BLaER1 (cell line): ENCODE results near the gene TMEM141.
"Not testable (repeated sequence)": the region's sequence is repeated elsewhere in the genome, so short reads cannot be mapped to it uniquely, and the experiment has no call there.

Experiments
- H3K27ac ChIP-seq: shearing (Covaris generic); formaldehyde crosslinking; 2 replicates; pipeline ENCODE4 v1.8.1; 2022
- H3K27me3 ChIP-seq: shearing (Covaris generic); formaldehyde crosslinking; 2 replicates; pipeline ENCODE4 v1.8.1; 2022
- H3K36me3 ChIP-seq: shearing (Covaris generic); formaldehyde crosslinking; 2 replicates; pipeline ENCODE4 v1.8.1; 2022
- H3K4me1 ChIP-seq: shearing (Covaris generic); formaldehyde crosslinking; 2 replicates; pipeline ENCODE4 v1.8.1; 2022
- H3K4me2 ChIP-seq: shearing (Covaris generic); formaldehyde crosslinking; 2 replicates; pipeline ENCODE4 v1.8.1; 2022
- H3K4me3 ChIP-seq: shearing (Covaris generic); formaldehyde crosslinking; 2 replicates; pipeline ENCODE4 v1.8.1; 2022
- H3K9ac ChIP-seq: shearing (Covaris generic); formaldehyde crosslinking; 2 replicates; pipeline ENCODE4 v1.8.1; 2022
- H3K9me3 ChIP-seq: shearing (Covaris generic); formaldehyde crosslinking; 2 replicates; pipeline ENCODE4 v1.8.1; 2022
- H4K20me1 ChIP-seq: shearing (Covaris generic); formaldehyde crosslinking; 2 replicates; pipeline ENCODE4 v1.8.1; 2022
- Cebpa-rat ChIP-seq: shearing (Covaris generic); IDR thresholded peaks from 2 replicates; pipeline ENCODE4 v1.8.1; 2022

TMEM141 gene

GRCh38 chr9:136761545-136761981, 29.6 kb upstream of the TMEM141 start:
- Histone ChIP-seq H3K27me3 (no peaks in the 10 kb centered on the region), H3K4me1 (peaks cover 96% of the 10 kb centered on the region), H3K36me3 (no peaks in the 10 kb centered on the region), H3K9me3 (no peaks in the 10 kb centered on the region), H3K9ac (no peak overlapping the region; the same call in 1 of the 2 replicates), H3K27ac (peak overlapping the region; percentile 87), H3K4me2 (peak overlapping the region; percentile 77), H3K4me3 (no peak overlapping the region), H4K20me1 (no peaks in the 10 kb centered on the region)
- TF ChIP-seq Cebpa-rat, result no peak

DNA sequence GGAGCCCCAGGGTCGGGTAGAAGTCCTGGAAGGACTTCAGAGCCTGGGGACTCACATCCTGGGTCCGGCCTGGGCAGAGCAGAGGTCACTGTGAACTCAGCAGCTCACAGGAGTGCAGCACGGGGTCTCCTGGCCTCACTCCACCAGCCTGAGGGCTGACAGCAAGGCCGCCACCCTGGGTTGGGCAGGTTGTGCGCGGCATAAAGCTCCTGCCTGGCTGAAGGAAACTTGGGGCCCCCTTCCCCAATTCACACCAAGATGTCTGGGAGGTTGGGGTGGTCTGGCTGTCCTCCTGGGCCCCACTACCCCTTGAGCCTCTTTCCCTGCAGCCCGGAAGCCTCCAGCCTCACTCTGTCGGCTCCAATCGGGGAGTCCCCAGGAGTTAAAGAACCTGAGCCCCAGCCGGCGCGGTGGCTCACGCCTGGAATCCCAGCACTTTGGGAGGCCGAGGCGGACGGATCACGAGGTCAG, 28.9 kb upstream of the TMEM141 start:
- Histone ChIP-seq H3K27ac (peak overlapping the region; percentile 72), H3K36me3 (no peaks in the 10 kb centered on the region), H3K9me3 (no peaks in the 10 kb centered on the region), H3K27me3 (no peaks in the 10 kb centered on the region), H3K4me3 (no peak overlapping the region), H3K9ac (peak overlapping the region; percentile 55; the same call in 1 of the 2 replicates), H3K4me1 (peaks cover 96% of the 10 kb centered on the region), H4K20me1 (no peaks in the 10 kb centered on the region), H3K4me2 (peak overlapping the region; percentile 77)
- no peak for TF ChIP-seq Cebpa-rat

DNA sequence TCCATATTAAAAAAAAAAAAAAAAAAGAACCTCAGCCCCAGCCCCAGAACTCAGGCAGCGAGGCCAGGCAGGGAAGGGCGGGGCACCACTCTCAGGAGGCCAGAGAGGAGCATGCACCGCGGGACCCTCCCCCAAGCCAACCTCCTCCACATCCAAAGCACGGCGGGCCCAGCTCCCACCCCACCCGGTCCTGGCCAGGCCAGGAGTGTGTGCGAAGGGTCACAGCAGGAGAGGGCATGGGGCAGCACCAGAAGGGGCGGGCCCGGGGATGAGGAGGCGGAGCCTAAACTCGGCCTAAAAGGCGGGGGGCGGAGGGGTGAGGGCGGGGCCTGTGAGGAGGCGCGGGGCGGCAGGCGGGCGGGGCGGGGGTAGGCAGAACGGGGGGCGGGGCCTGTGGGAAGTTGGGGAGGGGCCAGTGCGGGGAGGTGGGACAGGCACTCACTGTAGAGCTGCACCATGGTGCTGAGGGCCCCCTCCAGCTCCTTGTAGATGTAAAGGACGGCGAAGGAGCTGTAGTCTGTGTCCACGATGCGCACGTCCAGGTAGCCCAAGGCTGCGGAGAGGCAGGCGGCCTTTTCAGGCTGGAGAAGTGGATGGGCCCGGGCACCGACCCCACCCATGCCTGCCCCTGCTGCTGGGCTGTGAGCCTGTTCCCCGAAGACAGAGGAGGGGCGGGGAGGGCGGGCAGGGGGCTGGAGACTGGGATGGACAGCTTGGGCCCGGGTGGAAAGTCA, 28.1 kb upstream of the TMEM141 start:
- Histone ChIP-seq H3K9ac (no peak overlapping the region), H3K4me3 (peak overlapping the region; percentile 41; the same call in 1 of the 2 replicates)

DNA sequence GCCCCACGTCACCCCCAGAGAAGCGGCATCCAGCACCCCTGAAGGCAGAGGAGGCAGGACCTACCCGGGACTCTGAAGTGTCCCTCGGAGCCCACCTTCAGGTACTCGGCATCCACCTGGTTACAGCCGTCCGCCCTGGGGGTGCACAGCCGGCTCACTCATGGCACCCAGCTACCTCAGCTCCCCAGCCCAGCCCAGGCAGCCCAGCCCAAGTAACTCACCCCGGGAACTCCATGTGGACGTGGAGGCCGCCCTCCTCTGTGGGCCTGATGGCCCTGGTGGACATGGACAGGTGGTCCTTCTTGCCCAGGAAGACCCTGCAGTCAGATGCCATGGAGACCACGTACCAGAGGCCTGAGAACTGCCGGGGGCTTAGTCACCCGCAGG, 27.5 kb upstream of the TMEM141 start:
- no peaks in the 10 kb centered on the region for H3K27me3 ChIP-seq
- H3K27ac ChIP-seq, result peak overlapping the region; percentile 68; the same call in 1 of the 2 replicates
- peak overlapping the region; percentile 82 for H3K4me2 ChIP-seq
- no peak overlapping the region for H3K9ac ChIP-seq
- TF ChIP-seq Cebpa-rat, result no peak
- no peaks in the 10 kb centered on the region for H3K9me3 ChIP-seq
- H3K4me1 ChIP-seq, result peaks cover 95% of the 10 kb centered on the region
- no peaks in the 10 kb centered on the region for H3K36me3 ChIP-seq
- no peaks in the 10 kb centered on the region for H4K20me1 ChIP-seq
- peak overlapping the region; percentile 33; the same call in 1 of the 2 replicates for H3K4me3 ChIP-seq

More for the DNA sequence above, 28.1 kb upstream of the TMEM141 start:
- Histone ChIP-seq H3K9me3 (no peaks in the 10 kb centered on the region), H4K20me1 (no peaks in the 10 kb centered on the region), H3K4me2 (peak overlapping the region; percentile 82), H3K27ac (peak overlapping the region; percentile 68; the same call in 1 of the 2 replicates), H3K36me3 (no peaks in the 10 kb centered on the region), H3K4me1 (peaks cover 96% of the 10 kb centered on the region), H3K27me3 (no peaks in the 10 kb centered on the region)
- TF ChIP-seq Cebpa-rat, result no peak

- Histone ChIP-seq H3K27ac (peak within 1 kb of the TSS; percentile 68), H3K4me1 (peaks cover 90% of the 10 kb centered on the region), H3K9ac (0 out of 2 replicates have a peak within 1 kb of the TSS, but pooled peaks have one; percentile 15), H4K20me1 (no peaks in the 10 kb centered on the region), H3K36me3 (no peaks in the 10 kb centered on the region), H3K4me2 (peak within 1 kb of the TSS; percentile 82), H3K27me3 (no peaks in the 10 kb centered on the region), H3K9me3 (no peaks in the 10 kb centered on the region), H3K4me3 (peak within 1 kb of the TSS; percentile 33; the same call in 1 of the 2 replicates)
- no peak for TF ChIP-seq Cebpa-rat
These were observed 26.7 kb upstream of the TMEM141 start, which contains the start of gene LCN15 for GRCh38 chr9:136764301-136764891. Gene LCN15, minus strand, starts transcription at chr9:136764518. Its CDS starts 30 bp downstream, at chr9:136764488.

DNA sequence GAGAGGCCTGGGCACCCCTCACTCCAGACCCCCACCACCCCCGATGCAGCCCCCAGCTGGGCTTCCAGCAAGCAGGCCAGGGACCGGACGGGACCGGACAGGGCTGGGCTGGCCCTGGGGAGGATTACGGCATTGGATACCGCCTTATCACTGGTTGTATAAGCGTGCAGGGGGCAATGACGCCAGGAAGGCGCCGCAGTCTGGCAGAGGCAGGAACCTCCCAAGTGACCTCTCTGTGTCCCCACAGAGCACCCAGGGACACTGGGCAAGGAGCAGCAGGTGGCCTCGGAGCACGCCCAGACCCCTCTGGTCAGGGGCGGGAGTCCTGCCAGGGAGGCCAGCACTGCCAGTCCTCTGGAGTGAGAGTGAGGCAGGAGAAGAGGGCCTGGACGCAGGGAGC, 26.1 kb upstream of the TMEM141 start:
- peaks cover 88% of the 10 kb centered on the region for H3K4me1 ChIP-seq
- no peaks in the 10 kb centered on the region for H4K20me1 ChIP-seq
- no peaks in the 10 kb centered on the region for H3K9me3 ChIP-seq
- H3K4me2 ChIP-seq, result peak overlapping the region; percentile 82
- H3K27me3 ChIP-seq, result no peaks in the 10 kb centered on the region
- H3K9ac ChIP-seq, result no peak overlapping the region
- no peak overlapping the region for H3K4me3 ChIP-seq
- TF ChIP-seq Cebpa-rat, result no peak
- H3K36me3 ChIP-seq, result no peaks in the 10 kb centered on the region
- peak overlapping the region; percentile 68 for H3K27ac ChIP-seq

- H3K27me3 ChIP-seq, H4K20me1 ChIP-seq, H3K9me3 ChIP-seq, H3K4me3 ChIP-seq, H3K9ac ChIP-seq, H3K36me3 ChIP-seq: not testable (repeated sequence)
- H3K4me1 ChIP-seq, result peaks cover 80% of the 10 kb centered on the region
- H3K27ac ChIP-seq, result peak overlapping the region; percentile 68
- peak overlapping the region; percentile 82 for H3K4me2 ChIP-seq
These were observed 25.3 kb upstream of the TMEM141 start for GRCh38 chr9:136765745-136766409.

- H3K9ac ChIP-seq, H3K4me3 ChIP-seq, H4K20me1 ChIP-seq, H3K9me3 ChIP-seq, H3K27me3 ChIP-seq, H3K36me3 ChIP-seq: not testable (repeated sequence)
- peaks cover 73% of the 10 kb centered on the region for H3K4me1 ChIP-seq
- H3K27ac ChIP-seq, result peak overlapping the region; percentile 68
- H3K4me2 ChIP-seq, result peak overlapping the region; percentile 82
These were observed 24.6 kb upstream of the TMEM141 start for GRCh38 chr9:136766410-136767120.

GRCh38 chr9:136769710-136770191, 21.4 kb upstream of the TMEM141 start:
- H3K27me3 ChIP-seq, result no peaks in the 10 kb centered on the region

More at GRCh38 chr9:136769710-136770191, 21.4 kb upstream of the TMEM141 start:
- Histone ChIP-seq H3K9me3 (peaks cover 10% of the 10 kb centered on the region; the same call in 1 of the 2 replicates), H4K20me1 (no peaks in the 10 kb centered on the region), H3K4me1 (peaks cover 56% of the 10 kb centered on the region), H3K4me3 (no peak overlapping the region), H3K9ac (no peak overlapping the region), H3K27ac (no peak overlapping the region), H3K4me2 (peak overlapping the region; percentile 39; the same call in 1 of the 2 replicates), H3K36me3 (no peaks in the 10 kb centered on the region)
- TF ChIP-seq Cebpa-rat, result no peak
